ENCODE measurements around the gene FBP2. TPM values are rescaled to one million over a fixed set of nuclear protein-coding genes. Genes with fewer than 3 reads are reported as not detected.

Gene FBP2
- total and polyA plus RNA-seq, 2 experiments from 2014 or later: not detected

GRCh38 chr9:94632737-94633136 is 39.1 kb upstream of the FBP2 start (continued):
- TF ChIP-seq ZNF462 (CRISPR knock-in tag; IDR thresholded peaks at IDR 0.05): no peak
- TF ChIP-seq JUNB (IDR thresholded peaks at IDR 0.05; ENCODE audit: unreplicated experiment): no peak
- TF ChIP-seq ZNF331 (CRISPR knock-in tag; IDR thresholded peaks at IDR 0.05; ENCODE audit: low read depth): no peak
- TF ChIP-seq CREB1 (CRISPR knock-in tag; IDR thresholded peaks at IDR 0.05; ENCODE audit: low read depth): no peak
- no peak for TF ChIP-seq ZNF114 (CRISPR knock-in tag; IDR thresholded peaks at IDR 0.05)
- no peak for TF ChIP-seq POLR2AphosphoS5 (IDR thresholded peaks at IDR 0.05; ENCODE audit: low read depth)
- no peak for TF ChIP-seq EZH2phosphoT487 (IDR thresholded peaks at IDR 0.05; ENCODE audit: unreplicated experiment)
- TF ChIP-seq CTCF (conservative IDR thresholded peaks at IDR 0.05; ENCODE audit: low read depth in 2 of 2): no peak
- no peak for TF ChIP-seq REST (IDR thresholded peaks at IDR 0.05; ENCODE audit: unreplicated experiment)
- TF ChIP-seq EZH2 (IDR thresholded peaks at IDR 0.05; ENCODE audit: low read depth, unreplicated experiment): no peak
